Activated CD4-positive, alpha-beta T cell treated with anti-CD3 and anti-CD28 coated beads, Interleukin-10, Interleukin-2, amounts not matched to agents 100 ng/mL and 50 ng/mL, durations not matched to agents 16 hours and 8 hours (primary cell): ENCODE results near the gene SYNJ2.

Source experiments
- DNase-seq: peaks from one replicate; pipeline ENCODE4 v3.0.0-alpha.2; 2020

Gene SYNJ2

GRCh38 chr6:158015188-158015506, 33.5 kb downstream of the SYNJ2 start:
- DNase-seq = no peak

- no peak for DNase-seq
Measured at GRCh38 chr6:158016571-158017383, 35.1 kb downstream of the SYNJ2 start.

GRCh38 chr6:158017621-158018040, 36.0 kb downstream of the SYNJ2 start:
- no peak for DNase-seq

GRCh38 chr6:158018041-158018771, 36.5 kb downstream of the SYNJ2 start:
- no peak for DNase-seq

GRCh38 chr6:158018851-158019361, 37.2 kb downstream of the SYNJ2 start:
- DNase-seq = no peak

GRCh38 chr6:158019416-158019815, 37.8 kb downstream of the SYNJ2 start:
- DNase-seq = no peak

GRCh38 chr6:158020272-158020711, 38.6 kb downstream of the SYNJ2 start:
- no peak for DNase-seq

- DNase-seq = no peak
Measured at GRCh38 chr6:158020811-158021210, 39.1 kb downstream of the SYNJ2 start.

GRCh38 chr6:158021376-158021775, 39.7 kb downstream of the SYNJ2 start:
- no peak for DNase-seq

- no peak for DNase-seq
Measured at GRCh38 chr6:158021814-158022748, 40.4 kb downstream of the SYNJ2 start.

GRCh38 chr6:158022749-158023596, 41.3 kb downstream of the SYNJ2 start:
- DNase-seq = no peak

- no peak for DNase-seq
Measured at GRCh38 chr6:158023597-158023939, 41.9 kb downstream of the SYNJ2 start.

- no peak for DNase-seq
Measured at GRCh38 chr6:158024566-158025297, 43.1 kb downstream of the SYNJ2 start.

GRCh38 chr6:158026054-158026900, 44.6 kb downstream of the SYNJ2 start:
- peak; percentile 90 for DNase-seq

GRCh38 chr6:158026901-158027589, 45.4 kb downstream of the SYNJ2 start:
- DNase-seq = no peak

- no peak for DNase-seq
Measured at GRCh38 chr6:158027590-158028285, 46.1 kb downstream of the SYNJ2 start.

GRCh38 chr6:158028421-158028820, 46.8 kb downstream of the SYNJ2 start:
- DNase-seq = no peak

- no peak for DNase-seq
Measured at GRCh38 chr6:158028876-158029275, 47.2 kb downstream of the SYNJ2 start.

- DNase-seq = no peak
Measured at GRCh38 chr6:158029668-158030230, 48.1 kb downstream of the SYNJ2 start.
